SK-N-SH treated with all-trans-retinoic acid at 6 μM for 48 hours (cell line): Measurements from ENCODE around the gene HCLS1.

Experiments used
- CSDC2 ChIP-seq: fragments of 250-450 bp; sonication (Bioruptor Pico); IDR thresholded peaks from 2 replicates; pipeline ENCODE4 v1.5.0; 2020; ENCODE audit warnings: mild to moderate bottlenecking, moderate library complexity
- GLIS3 ChIP-seq: fragments of 250-450 bp; sonication (Bioruptor Pico); IDR thresholded peaks from 2 replicates; pipeline ENCODE4 v1.5.0; 2020; ENCODE audit warnings: mild to moderate bottlenecking, moderate library complexity
- RARB ChIP-seq: fragments of 250-450 bp; sonication (Bioruptor Pico); IDR thresholded peaks from 2 replicates; pipeline ENCODE4 v1.8.0; 2021; ENCODE audit warnings: mild to moderate bottlenecking, moderate library complexity
- SNAI2 ChIP-seq: fragments of 250-450 bp; sonication (Bioruptor Pico); IDR thresholded peaks from 2 replicates; pipeline ENCODE4 v1.5.0; 2020; ENCODE audit warnings: mild to moderate bottlenecking, moderate library complexity
- TOX ChIP-seq: fragments of 250-450 bp; sonication (Bioruptor Pico); IDR thresholded peaks from 2 replicates; pipeline ENCODE4 v1.8.0; 2021; ENCODE audit warnings: mild to moderate bottlenecking, moderate library complexity, borderline replicate concordance
- ZC3H10 ChIP-seq: fragments of 250-450 bp; sonication (Bioruptor Pico); IDR thresholded peaks from 2 replicates; pipeline ENCODE4 v1.5.1; 2021; ENCODE audit warnings: mild to moderate bottlenecking, moderate library complexity
- ZFP3 ChIP-seq: fragments of 250-450 bp; sonication (Bioruptor Pico); IDR thresholded peaks from 2 replicates; pipeline ENCODE4 v1.5.0; 2020; ENCODE audit warnings: mild to moderate bottlenecking, moderate library complexity
- ZNF70 ChIP-seq: fragments of 450-650 bp; formaldehyde crosslinking; IDR thresholded peaks from 2 replicates; pipeline ENCODE4 v1.5.0; 2020; ENCODE audit warnings: mild to moderate bottlenecking, moderate library complexity
- TF ChIP-seq, protein P1 (sequence below): fragments of 250-450 bp; sonication (Bioruptor Pico); IDR thresholded peaks from 2 replicates; pipeline ENCODE4 v1.8.0; 2020; ENCODE audit warnings: mild to moderate bottlenecking, moderate library complexity, borderline replicate concordance
- TF ChIP-seq, protein P2 (sequence below): fragments of 250-450 bp; sonication (Bioruptor Pico); IDR thresholded peaks from 2 replicates; pipeline ENCODE4 v1.8.0; 2021; ENCODE audit warnings: low read depth, mild to moderate bottlenecking, moderate library complexity, borderline replicate concordance

- TF ChIP-seq GLIS3 (CRISPR knock-in tag), result no peak
- TF ChIP-seq CSDC2 (CRISPR knock-in tag), result no peak
- TF ChIP-seq, protein P1, sequence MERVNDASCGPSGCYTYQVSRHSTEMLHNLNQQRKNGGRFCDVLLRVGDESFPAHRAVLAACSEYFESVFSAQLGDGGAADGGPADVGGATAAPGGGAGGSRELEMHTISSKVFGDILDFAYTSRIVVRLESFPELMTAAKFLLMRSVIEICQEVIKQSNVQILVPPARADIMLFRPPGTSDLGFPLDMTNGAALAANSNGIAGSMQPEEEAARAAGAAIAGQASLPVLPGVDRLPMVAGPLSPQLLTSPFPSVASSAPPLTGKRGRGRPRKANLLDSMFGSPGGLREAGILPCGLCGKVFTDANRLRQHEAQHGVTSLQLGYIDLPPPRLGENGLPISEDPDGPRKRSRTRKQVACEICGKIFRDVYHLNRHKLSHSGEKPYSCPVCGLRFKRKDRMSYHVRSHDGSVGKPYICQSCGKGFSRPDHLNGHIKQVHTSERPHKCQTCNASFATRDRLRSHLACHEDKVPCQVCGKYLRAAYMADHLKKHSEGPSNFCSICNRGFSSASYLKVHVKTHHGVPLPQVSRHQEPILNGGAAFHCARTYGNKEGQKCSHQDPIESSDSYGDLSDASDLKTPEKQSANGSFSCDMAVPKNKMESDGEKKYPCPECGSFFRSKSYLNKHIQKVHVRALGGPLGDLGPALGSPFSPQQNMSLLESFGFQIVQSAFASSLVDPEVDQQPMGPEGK (CRISPR knock-in tag), result no peak
- TF ChIP-seq, protein P2, sequence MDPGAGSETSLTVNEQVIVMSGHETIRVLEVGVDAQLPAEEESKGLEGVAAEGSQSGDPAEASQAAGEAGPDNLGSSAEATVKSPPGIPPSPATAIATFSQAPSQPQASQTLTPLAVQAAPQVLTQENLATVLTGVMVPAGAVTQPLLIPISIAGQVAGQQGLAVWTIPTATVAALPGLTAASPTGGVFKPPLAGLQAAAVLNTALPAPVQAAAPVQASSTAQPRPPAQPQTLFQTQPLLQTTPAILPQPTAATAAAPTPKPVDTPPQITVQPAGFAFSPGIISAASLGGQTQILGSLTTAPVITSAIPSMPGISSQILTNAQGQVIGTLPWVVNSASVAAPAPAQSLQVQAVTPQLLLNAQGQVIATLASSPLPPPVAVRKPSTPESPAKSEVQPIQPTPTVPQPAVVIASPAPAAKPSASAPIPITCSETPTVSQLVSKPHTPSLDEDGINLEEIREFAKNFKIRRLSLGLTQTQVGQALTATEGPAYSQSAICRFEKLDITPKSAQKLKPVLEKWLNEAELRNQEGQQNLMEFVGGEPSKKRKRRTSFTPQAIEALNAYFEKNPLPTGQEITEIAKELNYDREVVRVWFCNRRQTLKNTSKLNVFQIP (CRISPR knock-in tag), result no peak
- TF ChIP-seq ZNF70 (CRISPR knock-in tag), result no peak
- TF ChIP-seq ZFP3 (CRISPR knock-in tag), result no peak
- TF ChIP-seq RARB (CRISPR knock-in tag), result no peak
- TF ChIP-seq SNAI2 (CRISPR knock-in tag), result no peak
- TF ChIP-seq TOX, result no peak
- no peak for TF ChIP-seq ZC3H10
Observed at GRCh38 chr3:121651684-121652083, 9.0 kb downstream of the HCLS1 start.
